Fibroblast of skin of scalp (primary cell): ENCODE data around the gene CENPS.
A peak's percentile ranks its signal among the peaks of the same experiment; 100 is the strongest.
"Not testable (repeated sequence)": the region's sequence is repeated elsewhere in the genome, so short reads cannot be mapped to it uniquely, and the experiment has no call there.

Experiments
- DNase-seq: peaks from one replicate; pipeline ENCODE4 v3.0.0-alpha.2; 2013

CENPS gene

GRCh38 chr1:10451287-10451686, 21.1 kb downstream of the CENPS start:
- peak; percentile 62 for DNase-seq

- no peak for DNase-seq
Observed at GRCh38 chr1:10456048-10456447, 25.8 kb downstream of the CENPS start.

GRCh38 chr1:10456661-10457060, 26.4 kb downstream of the CENPS start:
- DNase-seq = no peak

- not testable (repeated sequence) for DNase-seq
Observed at GRCh38 chr1:10457462-10457861, 27.2 kb downstream of the CENPS start.

- no peak for DNase-seq
Observed at GRCh38 chr1:10457875-10458274, 27.6 kb downstream of the CENPS start.

GRCh38 chr1:10459184-10459583, 29.0 kb downstream of the CENPS start:
- peak; percentile 58 for DNase-seq

GRCh38 chr1:10467078-10467477, 36.8 kb downstream of the CENPS start:
- DNase-seq = no peak

- no peak for DNase-seq
Observed at GRCh38 chr1:10470043-10470442, 39.8 kb downstream of the CENPS start.

GRCh38 chr1:10471411-10472219, 41.4 kb downstream of the CENPS start:
- DNase-seq = peak; percentile 32

- DNase-seq = peak; percentile 96
Observed at GRCh38 chr1:10472220-10473144, 42.2 kb downstream of the CENPS start, which contains the start of gene DFFA. Gene DFFA, minus strand, starts transcription at chr1:10472529. Its CDS starts 71 bp downstream, at chr1:10472458.

GRCh38 chr1:10473145-10473765, 43.0 kb downstream of the CENPS start:
- DNase-seq = no peak

GRCh38 chr1:10474309-10474612, 44.0 kb downstream of the CENPS start:
- not testable (repeated sequence) for DNase-seq

GRCh38 chr1:10474613-10475507, 44.6 kb downstream of the CENPS start, which contains the start of gene PEX14:
Gene PEX14, plus strand, starts transcription at chr1:10474950. Its CDS starts 17 bp downstream, at chr1:10474967.
- peak; percentile 88 for DNase-seq

GRCh38 chr1:10475510-10475909, 45.3 kb downstream of the CENPS start:
- no peak for DNase-seq

- no peak for DNase-seq
Observed at GRCh38 chr1:10479296-10479695, 49.1 kb downstream of the CENPS start.

- no peak for DNase-seq
Observed at GRCh38 chr1:10480614-10481013, 50.4 kb downstream of the CENPS start.

GRCh38 chr1:10484521-10484920, 54.3 kb downstream of the CENPS start:
- DNase-seq = no peak

- DNase-seq = no peak
Observed at GRCh38 chr1:10489291-10490055, 59.2 kb downstream of the CENPS start.

- DNase-seq = no peak
Observed at GRCh38 chr1:10490286-10490970, 60.2 kb downstream of the CENPS start.
